ENCODE measurements around the gene PTCHD1.

PTCHD1 gene

GRCh38 chrX:23374291-23374690 lies 39.6 kb downstream of the PTCHD1 start:
- no peak overlapping the region for H3K9ac ChIP-seq (ENCODE audit: low read depth, low read length)
- H3K36me3 ChIP-seq (ENCODE audit: insufficient read depth, low read length), result no peaks in the 10 kb centered on the region
- H3K4me1 ChIP-seq (ENCODE audit: insufficient read depth, low read length), result peaks cover 4% of the 10 kb centered on the region; the same call in 1 of the 2 replicates
- H3K9me3 ChIP-seq (ENCODE audit: control insufficient read depth, insufficient read depth, low read length), result no peaks in the 10 kb centered on the region

- no peak overlapping the region for H3K9ac ChIP-seq (ENCODE audit: low read depth, low read length)
- H3K9me3 ChIP-seq (ENCODE audit: control insufficient read depth, insufficient read depth, low read length), result no peaks in the 10 kb centered on the region
- no peaks in the 10 kb centered on the region for H3K36me3 ChIP-seq (ENCODE audit: insufficient read depth, low read length)
- H3K4me1 ChIP-seq (ENCODE audit: insufficient read depth, low read length), result peaks cover 20% of the 10 kb centered on the region
Observed at GRCh38 chrX:23376581-23376980, 41.9 kb downstream of the PTCHD1 start.

- Histone ChIP-seq H3K9ac (ENCODE audit: low read depth, low read length) (no peak overlapping the region), H3K36me3 (ENCODE audit: insufficient read depth, low read length) (no peaks in the 10 kb centered on the region), H3K9me3 (ENCODE audit: control insufficient read depth, insufficient read depth, low read length) (no peaks in the 10 kb centered on the region), H3K4me1 (ENCODE audit: insufficient read depth, low read length) (peaks cover 19% of the 10 kb centered on the region; the same call in 1 of the 2 replicates)
Observed at GRCh38 chrX:23380581-23380980, 45.9 kb downstream of the PTCHD1 start.

- Histone ChIP-seq H3K4me1 (ENCODE audit: insufficient read depth, low read length) (peaks cover 19% of the 10 kb centered on the region; the same call in 1 of the 2 replicates), H3K36me3 (ENCODE audit: insufficient read depth, low read length) (no peaks in the 10 kb centered on the region), H3K9me3 (ENCODE audit: control insufficient read depth, insufficient read depth, low read length) (no peaks in the 10 kb centered on the region), H3K9ac (ENCODE audit: low read depth, low read length) (no peak overlapping the region)
Observed at GRCh38 chrX:23381099-23382087, 46.7 kb downstream of the PTCHD1 start.

- H3K36me3 ChIP-seq (ENCODE audit: insufficient read depth, low read length), result no peaks in the 10 kb centered on the region
- H3K4me1 ChIP-seq (ENCODE audit: insufficient read depth, low read length), result peaks cover 20% of the 10 kb centered on the region
- no peaks in the 10 kb centered on the region for H3K9me3 ChIP-seq (ENCODE audit: control insufficient read depth, insufficient read depth, low read length)
- H3K9ac ChIP-seq (ENCODE audit: low read depth, low read length), result no peak overlapping the region
Observed at GRCh38 chrX:23382572-23382971, 47.9 kb downstream of the PTCHD1 start.

- no peaks in the 10 kb centered on the region for H3K36me3 ChIP-seq (ENCODE audit: insufficient read depth, low read length)
- no peak overlapping the region for H3K9ac ChIP-seq (ENCODE audit: low read depth, low read length)
Observed at GRCh38 chrX:23383411-23383810, 48.8 kb downstream of the PTCHD1 start.

GRCh38 chrX:23385242-23385641 lies 50.6 kb downstream of the PTCHD1 start:
- Histone ChIP-seq H3K36me3 (ENCODE audit: insufficient read depth, low read length) (no peaks in the 10 kb centered on the region), H3K4me1 (ENCODE audit: insufficient read depth, low read length) (peaks cover 22% of the 10 kb centered on the region), H3K9ac (ENCODE audit: low read depth, low read length) (no peak overlapping the region), H3K9me3 (ENCODE audit: control insufficient read depth, insufficient read depth, low read length) (no peaks in the 10 kb centered on the region)

More at GRCh38 chrX:23383411-23383810, 48.8 kb downstream of the PTCHD1 start:
- peaks cover 24% of the 10 kb centered on the region for H3K4me1 ChIP-seq (ENCODE audit: insufficient read depth, low read length)
- H3K9me3 ChIP-seq (ENCODE audit: control insufficient read depth, insufficient read depth, low read length), result no peaks in the 10 kb centered on the region

GRCh38 chrX:23386260-23386659 lies 51.6 kb downstream of the PTCHD1 start:
- peaks cover 14% of the 10 kb centered on the region for H3K4me1 ChIP-seq (ENCODE audit: insufficient read depth, low read length)
- no peaks in the 10 kb centered on the region for H3K36me3 ChIP-seq (ENCODE audit: insufficient read depth, low read length)
- H3K9ac ChIP-seq (ENCODE audit: low read depth, low read length), result no peak overlapping the region
- H3K9me3 ChIP-seq (ENCODE audit: control insufficient read depth, insufficient read depth, low read length), result no peaks in the 10 kb centered on the region

GRCh38 chrX:23386726-23387125 lies 52.1 kb downstream of the PTCHD1 start:
- no peaks in the 10 kb centered on the region for H3K36me3 ChIP-seq (ENCODE audit: insufficient read depth, low read length)
- H3K9me3 ChIP-seq (ENCODE audit: control insufficient read depth, insufficient read depth, low read length), result no peaks in the 10 kb centered on the region
- H3K4me1 ChIP-seq (ENCODE audit: insufficient read depth, low read length), result peaks cover 9% of the 10 kb centered on the region

GRCh38 chrX:23387550-23388184 lies 53.0 kb downstream of the PTCHD1 start:
- H3K9me3 ChIP-seq (ENCODE audit: control insufficient read depth, insufficient read depth, low read length), result no peaks in the 10 kb centered on the region
- no peaks in the 10 kb centered on the region for H3K36me3 ChIP-seq (ENCODE audit: insufficient read depth, low read length)
- peaks cover 8% of the 10 kb centered on the region for H3K4me1 ChIP-seq (ENCODE audit: insufficient read depth, low read length)
- H3K9ac ChIP-seq (ENCODE audit: low read depth, low read length), result no peak overlapping the region

More at GRCh38 chrX:23386726-23387125, 52.1 kb downstream of the PTCHD1 start:
- no peak overlapping the region for H3K9ac ChIP-seq (ENCODE audit: low read depth, low read length)

- H3K9me3 ChIP-seq (ENCODE audit: control insufficient read depth, insufficient read depth, low read length), result no peaks in the 10 kb centered on the region
- H3K36me3 ChIP-seq (ENCODE audit: insufficient read depth, low read length), result no peaks in the 10 kb centered on the region
- H3K4me1 ChIP-seq (ENCODE audit: insufficient read depth, low read length), result peaks cover 8% of the 10 kb centered on the region
- H3K9ac ChIP-seq (ENCODE audit: low read depth, low read length), result no peak overlapping the region
Observed at GRCh38 chrX:23389196-23389792, 54.6 kb downstream of the PTCHD1 start.

- Histone ChIP-seq H3K9me3 (ENCODE audit: control insufficient read depth, insufficient read depth, low read length) (no peaks in the 10 kb centered on the region), H3K36me3 (ENCODE audit: insufficient read depth, low read length) (no peaks in the 10 kb centered on the region), H3K4me1 (ENCODE audit: insufficient read depth, low read length) (peaks cover 8% of the 10 kb centered on the region), H3K9ac (ENCODE audit: low read depth, low read length) (no peak overlapping the region)
Observed at GRCh38 chrX:23390979-23391378, 56.3 kb downstream of the PTCHD1 start.

GRCh38 chrX:23392195-23392594 lies 57.5 kb downstream of the PTCHD1 start:
- no peaks in the 10 kb centered on the region for H3K36me3 ChIP-seq (ENCODE audit: insufficient read depth, low read length)
- H3K4me1 ChIP-seq (ENCODE audit: insufficient read depth, low read length), result peaks cover 8% of the 10 kb centered on the region
- H3K9ac ChIP-seq (ENCODE audit: low read depth, low read length), result no peak overlapping the region
- no peaks in the 10 kb centered on the region for H3K9me3 ChIP-seq (ENCODE audit: control insufficient read depth, insufficient read depth, low read length)

- Histone ChIP-seq H3K9me3 (ENCODE audit: control insufficient read depth, insufficient read depth, low read length) (no peaks in the 10 kb centered on the region), H3K9ac (ENCODE audit: low read depth, low read length) (no peak overlapping the region), H3K36me3 (ENCODE audit: insufficient read depth, low read length) (no peaks in the 10 kb centered on the region), H3K4me1 (ENCODE audit: insufficient read depth, low read length) (no peaks in the 10 kb centered on the region)
Observed at GRCh38 chrX:23394421-23394820, 59.8 kb downstream of the PTCHD1 start.
